HL-60 (cell line): ENCODE data around the gene MAGI2.

Source experiments
- DNase-seq, 2 experiments: peaks; one replicate each; pipeline ENCODE4 v3.0.0-alpha.2; 2010 to 2020; ENCODE audit warnings: low read depth in 1 of 2, low spot score in 1 of 2
- H3K27ac ChIP-seq: fragments of 250-450 bp; sonication (Bioruptor Pico); replicated peaks from 2 replicates; pipeline ENCODE4 v1.5.1; 2020; ENCODE audit warnings: mild to moderate bottlenecking, moderate library complexity
- H3K27me3 ChIP-seq: fragments of 250-450 bp; sonication (Bioruptor Pico); 2 replicates; pipeline ENCODE4 v1.5.1; 2021; ENCODE audit warnings: mild to moderate bottlenecking, moderate library complexity; ENCODE audit not compliant: insufficient read depth, poor library complexity, severe bottlenecking
- H3K4me3 ChIP-seq: replicated peaks from 2 replicates; pipeline ENCODE4 v1.5.1; 2011; ENCODE audit warnings: mild to moderate bottlenecking, control low read depth, low read length; ENCODE audit not compliant: insufficient read depth
- GABPA ChIP-seq: IDR thresholded peaks from 2 replicates; pipeline ENCODE4 v1.6.1; 2012; ENCODE audit warnings: low read depth
- POLR2AphosphoS5 ChIP-seq: IDR thresholded peaks from 2 replicates; pipeline ENCODE4 v1.6.1; 2012; ENCODE audit warnings: low read depth
- SPI1 ChIP-seq: IDR thresholded peaks from 2 replicates; pipeline ENCODE4 v1.6.1; 2012; ENCODE audit warnings: low read depth, mild to moderate bottlenecking, borderline replicate concordance
- TF ChIP-seq, protein P1 (sequence below): IDR thresholded peaks from 2 replicates; pipeline ENCODE4 v1.6.1; 2012; ENCODE audit warnings: low read depth; ENCODE audit not compliant: insufficient replicate concordance
- TF ChIP-seq, protein P2 (sequence below): IDR thresholded peaks from one replicate; pipeline ENCODE4 v1.5.1; 2011; ENCODE audit warnings: low read length, control low read depth, inconsistent platforms; ENCODE audit not compliant: insufficient read depth

Gene MAGI2

GRCh38 chr7:79258826-79259225 lies 194.6 kb downstream of the MAGI2 start:
- no peak for TF ChIP-seq GABPA
- peak; percentile 34; the same call in 1 of the 2 replicates for TF ChIP-seq SPI1
- no peak for DNase-seq
- H3K27me3 ChIP-seq = no peaks in the 10 kb centered on the region
- no peak overlapping the region for H3K4me3 ChIP-seq
- H3K27ac ChIP-seq = no peak overlapping the region

DNA sequence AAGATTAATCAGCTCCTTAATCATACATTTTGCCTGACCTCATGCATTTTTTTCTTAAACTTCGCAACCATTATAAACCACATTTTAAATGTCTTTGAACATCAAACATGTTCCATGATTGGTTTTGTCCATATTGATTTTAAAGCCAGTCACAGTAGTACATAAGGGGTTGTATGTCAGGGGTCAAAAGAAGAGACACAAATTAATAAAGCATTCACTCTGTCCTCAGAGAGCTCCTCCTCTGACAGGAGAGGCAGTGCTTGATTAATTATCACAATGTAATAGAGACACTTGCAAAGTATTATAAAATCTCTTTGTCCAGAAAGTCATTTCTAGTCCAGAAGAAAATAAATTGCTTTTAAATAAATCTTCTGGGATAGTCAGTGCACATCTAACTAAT lies 195.5 kb downstream of the MAGI2 start:
- Histone ChIP-seq H3K27ac (no peak overlapping the region), H3K27me3 (no peaks in the 10 kb centered on the region), H3K4me3 (no peak overlapping the region)
- no peak for TF ChIP-seq POLR2AphosphoS5
- TF ChIP-seq, protein P1, sequence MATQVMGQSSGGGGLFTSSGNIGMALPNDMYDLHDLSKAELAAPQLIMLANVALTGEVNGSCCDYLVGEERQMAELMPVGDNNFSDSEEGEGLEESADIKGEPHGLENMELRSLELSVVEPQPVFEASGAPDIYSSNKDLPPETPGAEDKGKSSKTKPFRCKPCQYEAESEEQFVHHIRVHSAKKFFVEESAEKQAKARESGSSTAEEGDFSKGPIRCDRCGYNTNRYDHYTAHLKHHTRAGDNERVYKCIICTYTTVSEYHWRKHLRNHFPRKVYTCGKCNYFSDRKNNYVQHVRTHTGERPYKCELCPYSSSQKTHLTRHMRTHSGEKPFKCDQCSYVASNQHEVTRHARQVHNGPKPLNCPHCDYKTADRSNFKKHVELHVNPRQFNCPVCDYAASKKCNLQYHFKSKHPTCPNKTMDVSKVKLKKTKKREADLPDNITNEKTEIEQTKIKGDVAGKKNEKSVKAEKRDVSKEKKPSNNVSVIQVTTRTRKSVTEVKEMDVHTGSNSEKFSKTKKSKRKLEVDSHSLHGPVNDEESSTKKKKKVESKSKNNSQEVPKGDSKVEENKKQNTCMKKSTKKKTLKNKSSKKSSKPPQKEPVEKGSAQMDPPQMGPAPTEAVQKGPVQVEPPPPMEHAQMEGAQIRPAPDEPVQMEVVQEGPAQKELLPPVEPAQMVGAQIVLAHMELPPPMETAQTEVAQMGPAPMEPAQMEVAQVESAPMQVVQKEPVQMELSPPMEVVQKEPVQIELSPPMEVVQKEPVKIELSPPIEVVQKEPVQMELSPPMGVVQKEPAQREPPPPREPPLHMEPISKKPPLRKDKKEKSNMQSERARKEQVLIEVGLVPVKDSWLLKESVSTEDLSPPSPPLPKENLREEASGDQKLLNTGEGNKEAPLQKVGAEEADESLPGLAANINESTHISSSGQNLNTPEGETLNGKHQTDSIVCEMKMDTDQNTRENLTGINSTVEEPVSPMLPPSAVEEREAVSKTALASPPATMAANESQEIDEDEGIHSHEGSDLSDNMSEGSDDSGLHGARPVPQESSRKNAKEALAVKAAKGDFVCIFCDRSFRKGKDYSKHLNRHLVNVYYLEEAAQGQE = no peak
- TF ChIP-seq GABPA = no peak
- TF ChIP-seq SPI1 = no peak
- TF ChIP-seq, protein P2, sequence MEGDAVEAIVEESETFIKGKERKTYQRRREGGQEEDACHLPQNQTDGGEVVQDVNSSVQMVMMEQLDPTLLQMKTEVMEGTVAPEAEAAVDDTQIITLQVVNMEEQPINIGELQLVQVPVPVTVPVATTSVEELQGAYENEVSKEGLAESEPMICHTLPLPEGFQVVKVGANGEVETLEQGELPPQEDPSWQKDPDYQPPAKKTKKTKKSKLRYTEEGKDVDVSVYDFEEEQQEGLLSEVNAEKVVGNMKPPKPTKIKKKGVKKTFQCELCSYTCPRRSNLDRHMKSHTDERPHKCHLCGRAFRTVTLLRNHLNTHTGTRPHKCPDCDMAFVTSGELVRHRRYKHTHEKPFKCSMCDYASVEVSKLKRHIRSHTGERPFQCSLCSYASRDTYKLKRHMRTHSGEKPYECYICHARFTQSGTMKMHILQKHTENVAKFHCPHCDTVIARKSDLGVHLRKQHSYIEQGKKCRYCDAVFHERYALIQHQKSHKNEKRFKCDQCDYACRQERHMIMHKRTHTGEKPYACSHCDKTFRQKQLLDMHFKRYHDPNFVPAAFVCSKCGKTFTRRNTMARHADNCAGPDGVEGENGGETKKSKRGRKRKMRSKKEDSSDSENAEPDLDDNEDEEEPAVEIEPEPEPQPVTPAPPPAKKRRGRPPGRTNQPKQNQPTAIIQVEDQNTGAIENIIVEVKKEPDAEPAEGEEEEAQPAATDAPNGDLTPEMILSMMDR = no peak
- no peak for DNase-seq

GRCh38 chr7:79245623-79246249 lies 207.7 kb downstream of the MAGI2 start:
- no peak overlapping the region for H3K4me3 ChIP-seq
- no peak for TF ChIP-seq GABPA
- H3K27me3 ChIP-seq = no peaks in the 10 kb centered on the region
- no peak overlapping the region for H3K27ac ChIP-seq
- no peak for DNase-seq

DNA sequence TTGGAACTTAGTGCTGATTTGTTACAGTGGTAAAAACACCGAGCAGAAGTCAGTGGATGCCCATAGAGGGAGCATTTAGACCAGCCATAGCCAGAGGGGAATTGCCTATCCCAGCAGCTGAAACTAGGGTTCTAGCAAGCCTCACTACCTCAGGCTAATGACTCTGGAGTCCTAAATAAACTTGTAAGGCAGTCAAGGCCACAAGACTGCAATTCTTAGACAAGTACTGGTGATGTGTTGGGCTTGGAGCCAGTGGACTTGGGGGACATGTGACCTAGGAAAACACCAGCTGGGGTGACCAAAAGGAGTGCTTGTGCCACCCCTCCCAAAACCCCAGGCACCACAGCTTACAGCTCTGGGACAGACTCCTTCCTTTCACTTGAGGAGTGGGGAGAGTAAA lies 209.0 kb downstream of the MAGI2 start:
- Histone ChIP-seq H3K27ac (no peak overlapping the region), H3K27me3 (no peaks in the 10 kb centered on the region), H3K4me3 (no peak overlapping the region)
- no peak for DNase-seq
- TF ChIP-seq SPI1 = no peak
- TF ChIP-seq, protein P1 = no peak
- TF ChIP-seq, protein P2 = no peak
- TF ChIP-seq POLR2AphosphoS5 = no peak
- TF ChIP-seq GABPA = no peak
